IMR-90 (cell line): ENCODE data around the gene MICAL3. TPM values are rescaled to one million over a fixed set of nuclear protein-coding genes. Genes with fewer than 3 reads are reported as not detected.

ENCODE experiments used
- ATAC-seq: fragments of 200-7000 bp; cut with Tn5 transposase; 2 replicates; pipeline ENCODE4 v1.9.1; 2020; ENCODE audit warnings: low read depth, mild to moderate bottlenecking, moderate library complexity
- BruUV-seq: library from RNA; stranded (reverse); fragments of 400-500 nt; replicated peaks from 2 replicates; lab custom pipeline; 2021; lab: Mats Ljungman, UMichigan
- CTCF ChIA-PET: fragments of 300-600 bp; formaldehyde crosslinking; extraction: SDS; loops from one replicate; lab custom pipeline; 2021; ENCODE audit warnings: antibody characterized with exemption; lab: Yijun Ruan, JAX
- POLR2A ChIA-PET: fragments of 300-600 bp; sonication (Branson Sonifier 250); formaldehyde crosslinking; loops from one replicate; lab custom pipeline; 2022; ENCODE audit warnings: antibody characterized with exemption; ENCODE audit not compliant: unreplicated experiment; lab: Charles Lee
- DNase-seq: peaks from one replicate; pipeline ENCODE4 v3.0.0; 2013
- H2AFZ ChIP-seq: replicated peaks from 2 replicates; pipeline ENCODE3; 2013; ENCODE audit warnings: low read length, mild to moderate bottlenecking; ENCODE audit not compliant: poor library complexity
- H2AK5ac ChIP-seq: 2 replicates; pipeline ENCODE4 v1.6.1; 2013; ENCODE audit warnings: low read depth, low read length, inconsistent platforms
- H2AK9ac ChIP-seq: replicated peaks from 2 replicates; pipeline ENCODE3; 2013; ENCODE audit warnings: mild to moderate bottlenecking, low read depth, low read length, moderate library complexity; ENCODE audit not compliant: poor library complexity
- H2BK120ac ChIP-seq: 2 replicates; pipeline ENCODE4 v1.6.1; 2013; ENCODE audit warnings: low read depth, low read length, inconsistent platforms
- H2BK15ac ChIP-seq: 3 replicates; pipeline ENCODE4 v1.6.1; 2013; ENCODE audit warnings: low read depth, low read length, inconsistent platforms
- H2BK20ac ChIP-seq: 2 replicates; pipeline ENCODE4 v1.6.1; 2013; ENCODE audit warnings: low read depth, mild to moderate bottlenecking, inconsistent platforms, low read length, moderate library complexity
- H2BK5ac ChIP-seq: 2 replicates; pipeline ENCODE4 v1.6.1; 2013; ENCODE audit warnings: mild to moderate bottlenecking, low read depth, low read length, inconsistent platforms; ENCODE audit not compliant: poor library complexity, severe bottlenecking
- H3K14ac ChIP-seq: replicated peaks from 2 replicates; pipeline ENCODE4 v1.6.1; 2013; ENCODE audit warnings: low read depth, low read length, inconsistent platforms
- H3K18ac ChIP-seq: 2 replicates; pipeline ENCODE4 v1.6.1; 2013; ENCODE audit warnings: low read depth, low read length, control low read depth
- H3K23ac ChIP-seq: 2 replicates; pipeline ENCODE4 v1.6.1; 2013; ENCODE audit warnings: low read depth, low read length, inconsistent platforms
- H3K27ac ChIP-seq: 2 replicates; pipeline ENCODE4 v1.5.1; 2013; ENCODE audit warnings: mild to moderate bottlenecking, control low read depth, low read length; ENCODE audit not compliant: insufficient read depth
- H3K27me3 ChIP-seq: 2 replicates; pipeline ENCODE4 v1.6.1; 2013; ENCODE audit warnings: low read length; ENCODE audit not compliant: control insufficient read depth, insufficient read depth
- H3K36me3 ChIP-seq: 2 replicates; pipeline ENCODE4 v1.6.1; 2013; ENCODE audit warnings: low read length, mixed read lengths; ENCODE audit not compliant: control insufficient read depth, insufficient read depth
- H3K4ac ChIP-seq: 2 replicates; pipeline ENCODE4 v1.6.1; 2013; ENCODE audit warnings: low read depth, low read length, inconsistent platforms
- H3K4me1 ChIP-seq: 2 replicates; pipeline ENCODE4 v1.6.1; 2013; ENCODE audit warnings: low read length, mixed read lengths; ENCODE audit not compliant: control insufficient read depth, insufficient read depth
- H3K4me2 ChIP-seq: 2 replicates; pipeline ENCODE4 v1.6.1; 2013; ENCODE audit warnings: low read depth, mild to moderate bottlenecking, control low read depth, low read length, moderate library complexity
- H3K4me3 ChIP-seq: 2 replicates; pipeline ENCODE4 v1.5.1; 2013; ENCODE audit warnings: low read depth, mild to moderate bottlenecking, control low read depth, low read length, moderate library complexity; ENCODE audit not compliant: insufficient read depth
- H3K56ac ChIP-seq: 2 replicates; pipeline ENCODE4 v1.6.1; 2013; ENCODE audit warnings: low read length, inconsistent platforms; ENCODE audit not compliant: insufficient read depth; ENCODE audit errors: extremely low read depth
- H3K79me1 ChIP-seq, 2 experiments: 2 replicates each; pipeline ENCODE4 v1.6.1; 2013; ENCODE audit warnings: low read length in 2 of 2, inconsistent platforms in 1 of 2, low read depth in 1 of 2
- H3K9ac ChIP-seq: 2 replicates; pipeline ENCODE4 v1.6.1; 2013; ENCODE audit warnings: low read depth, low read length, control low read depth
- H3K9me1 ChIP-seq: 2 replicates; pipeline ENCODE4 v1.6.1; 2013; ENCODE audit warnings: low read length, inconsistent platforms; ENCODE audit not compliant: insufficient read depth
- H3K9me3 ChIP-seq: 2 replicates; pipeline ENCODE4 v1.6.1; 2013; ENCODE audit warnings: low read length; ENCODE audit not compliant: control insufficient read depth, insufficient read depth
- H4K20me1 ChIP-seq: 2 replicates; pipeline ENCODE4 v1.6.1; 2013; ENCODE audit warnings: low read length, inconsistent platforms; ENCODE audit not compliant: insufficient read depth
- H4K5ac ChIP-seq: 2 replicates; pipeline ENCODE4 v1.6.1; 2013; ENCODE audit warnings: mild to moderate bottlenecking, low read depth, low read length, control low read depth
- H4K8ac ChIP-seq, 2 experiments: 2 replicates each; pipeline ENCODE4 v1.6.1; 2013; ENCODE audit warnings: low read depth in 2 of 2, low read length in 2 of 2, control low read depth in 1 of 2, inconsistent platforms in 1 of 2
- H4K91ac ChIP-seq: 2 replicates; pipeline ENCODE4 v1.6.1; 2013; ENCODE audit warnings: low read depth, low read length, inconsistent platforms; ENCODE audit not compliant: insufficient read depth
- BHLHE40 ChIP-seq: fragments of 150-350 bp; IDR thresholded peaks from 2 replicates; pipeline ENCODE4 v1.6.1; 2016; ENCODE audit warnings: mild to moderate bottlenecking, low read depth, low read length
- CEBPB ChIP-seq: IDR thresholded peaks from 2 replicates; pipeline ENCODE4 v1.6.1; 2012; ENCODE audit warnings: low read depth, low read length, improper control_type of control experiment
- CTCF ChIP-seq: conservative IDR thresholded peaks from 2 replicates; pipeline ENCODE4 v1.5.1; 2012; ENCODE audit warnings: mild to moderate bottlenecking, low read depth, low read length, improper control_type of control experiment
- FOS ChIP-seq: fragments of 150-350 bp; IDR thresholded peaks from 2 replicates; pipeline ENCODE4 v1.6.1; 2016; ENCODE audit warnings: low read depth, low read length
- MXI1 ChIP-seq: IDR thresholded peaks from 2 replicates; pipeline ENCODE4 v1.6.1; 2012; ENCODE audit warnings: low read depth, mild to moderate bottlenecking, low read length, moderate library complexity, borderline replicate concordance
- RCOR1 ChIP-seq: IDR thresholded peaks from 2 replicates; pipeline ENCODE4 v1.6.1; 2012; ENCODE audit warnings: mild to moderate bottlenecking, low read length, improper control_type of control experiment; ENCODE audit not compliant: insufficient replicate concordance
- SMC3 ChIP-seq: fragments of 150-350 bp; IDR thresholded peaks from 2 replicates; pipeline ENCODE4 v1.6.1; 2016; ENCODE audit warnings: low read depth, mild to moderate bottlenecking, antibody characterized with exemption, low read length, moderate library complexity
- WGBS, 2 experiments: methylation state at CpG; one replicate each; pipeline versions ENCODE4 v1.1.5 to v1.1.7; 2013; ENCODE audit warnings: missing lambda C conversion rate in 2 of 2; ENCODE audit not compliant: insufficient read length in 1 of 2; ENCODE audit errors: extremely low coverage in 2 of 2; 5-methylcytosine and 5-hydroxymethylcytosine counted together
- dilution Hi-C: fragments of 300-500 bp; cut with HindIII; formaldehyde crosslinking; loops from one replicate; pipeline ENCODE4 v1.14.3; 2018; ENCODE audit warnings: low sequenced_read_pairs; ENCODE audit not compliant: unreplicated experiment
- in situ Hi-C: fragments of 300-500 bp; cut with MboI; formaldehyde crosslinking; loops from 3 replicates; pipeline ENCODE4 v1.14.3; 2019; ENCODE audit warnings: low sequenced_read_pairs, inconsistent platforms, mixed read lengths
- intact Hi-C: fragments of 100-400 bp; cut with micrococcal nuclease; formaldehyde crosslinking; loops from 2 replicates; pipeline ENCODE4 v1.10.0; 2022
- polyA plus RNA-seq, 3 experiments: library from polyadenylated mRNA; depleted of rRNA; stranded (reverse); fragments of >200 nt; gene quantifications; 2 replicates each; pipeline ENCODE4 v1.2.3, GENCODE V29; 2012; ENCODE audit warnings: low replicate concordance in 1 of 3
- total RNA-seq: library from RNA; depleted of rRNA; stranded (reverse); fragments of >200 nt; gene quantifications from 2 replicates; pipeline ENCODE4 v1.2.3, GENCODE V29; 2012

MICAL3 gene
- total and polyA plus RNA-seq, 2 of the 4 experiments (the other 2 are of a cell fraction): 17.6 to 26.8 TPM

GRCh38 chr22:17957204-17957603, 67.2 kb downstream of the MICAL3 start:
- H3K4ac ChIP-seq: no peak overlapping the region
- no peak overlapping the region for H3K56ac ChIP-seq
- DNase-seq (no peak), ATAC-seq (no peak)
- H3K27ac ChIP-seq: peak overlapping the region; percentile 49; the same call in 1 of the 2 replicates
- peaks cover 16% of the 10 kb centered on the region for H4K20me1 ChIP-seq
- H4K8ac ChIP-seq: 0 out of 4 replicates have a peak overlapping the region, but pooled peaks of 1 of the 2 experiments have one; percentile 24
- H3K4me1 ChIP-seq: peaks cover 7% of the 10 kb centered on the region; the same call in 1 of the 2 replicates
- no peak overlapping the region for H2BK15ac ChIP-seq
- no peak overlapping the region for H3K23ac ChIP-seq
- H3K79me1 ChIP-seq: peaks cover 46 to 86% of the 10 kb centered on the region in 2 experiments
- no peak overlapping the region for H3K4me3 ChIP-seq
- peak overlapping the region; percentile 12; the same call in 1 of the 2 replicates for H4K5ac ChIP-seq
- H3K14ac ChIP-seq: no peak overlapping the region
- intact Hi-C loops (no loop called here), dilution Hi-C loops (no loop called here), in situ Hi-C loops (no loop called here)
- WGBS, 2 experiments: 40% methylated on average over 1 of the region's 7 CpGs; no CpG with 5 or more reads in 1 of the 2 experiments
- ChIA-PET POLR2A (interaction anchor here (0.6 kb wide), 1 partner anchor 52 kb away, joined by 9 read pairs; no protein-coding TSS in a partner anchor), CTCF (interaction anchor here (0.7 to 0.9 kb wide), 3 partner anchors 30 to 1103 kb away, joined by 3 to 4 read pairs (median 4); no protein-coding TSS in a partner anchor)
- H2AFZ ChIP-seq: no peak overlapping the region
- H2AK9ac ChIP-seq: no peak overlapping the region
- peak overlapping the region; percentile 0; the same call in 1 of the 2 replicates for H3K4me2 ChIP-seq
- H3K18ac ChIP-seq: peak overlapping the region; percentile 48; the same call in 1 of the 2 replicates
- H2BK20ac ChIP-seq: no peak overlapping the region
- BruUV-seq: no TSS peak
- H3K9me3 ChIP-seq: no peaks in the 10 kb centered on the region
- H3K9ac ChIP-seq: peak overlapping the region; percentile 34; the same call in 1 of the 2 replicates
- H4K91ac ChIP-seq: no peak overlapping the region
- no peak overlapping the region for H2BK120ac ChIP-seq
- no peaks in the 10 kb centered on the region for H3K27me3 ChIP-seq
- TF ChIP-seq RCOR1 (no peak), CEBPB (no peak), CTCF (no peak), MXI1 (no peak), FOS (no peak), SMC3 (no peak), BHLHE40 (no peak)
- peak overlapping the region; percentile 62; the same call in 1 of the 2 replicates for H2AK5ac ChIP-seq
- H3K9me1 ChIP-seq: peaks cover 25% of the 10 kb centered on the region
- no peak overlapping the region for H2BK5ac ChIP-seq
- peaks cover 2% of the 10 kb centered on the region for H3K36me3 ChIP-seq
